HG02642 (cell line): ENCODE measurements around the gene NEURL1B.

ENCODE experiments used
- ATAC-seq: cut with Tn5 transposase; IDR thresholded peaks from one replicate; pipeline ENCODE4 v1.9.1; 2021; ENCODE audit warnings: mild to moderate bottlenecking; ENCODE audit not compliant: unreplicated experiment, poor library complexity

The NEURL1B gene

DNA sequence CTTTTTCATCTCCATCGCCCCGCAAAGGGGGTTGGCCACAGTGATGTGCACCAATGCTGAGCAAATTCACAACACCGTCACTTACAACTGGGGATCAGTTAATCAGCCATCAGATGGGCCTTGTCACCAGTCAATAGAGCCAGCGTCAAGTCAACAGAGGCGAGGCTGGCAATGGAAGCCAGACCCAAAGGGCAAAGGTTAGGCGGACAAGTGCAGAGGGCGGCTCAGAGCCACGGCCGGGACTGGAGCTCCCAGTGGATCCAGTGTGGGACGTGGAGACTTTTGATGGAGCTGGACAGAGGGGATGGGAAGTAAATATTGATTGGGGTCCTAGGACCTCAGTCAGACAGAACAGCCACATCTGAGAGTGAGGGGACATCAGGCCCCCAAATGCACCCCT is 84.2 kb downstream of the NEURL1B start:
- ATAC-seq = no peak

DNA sequence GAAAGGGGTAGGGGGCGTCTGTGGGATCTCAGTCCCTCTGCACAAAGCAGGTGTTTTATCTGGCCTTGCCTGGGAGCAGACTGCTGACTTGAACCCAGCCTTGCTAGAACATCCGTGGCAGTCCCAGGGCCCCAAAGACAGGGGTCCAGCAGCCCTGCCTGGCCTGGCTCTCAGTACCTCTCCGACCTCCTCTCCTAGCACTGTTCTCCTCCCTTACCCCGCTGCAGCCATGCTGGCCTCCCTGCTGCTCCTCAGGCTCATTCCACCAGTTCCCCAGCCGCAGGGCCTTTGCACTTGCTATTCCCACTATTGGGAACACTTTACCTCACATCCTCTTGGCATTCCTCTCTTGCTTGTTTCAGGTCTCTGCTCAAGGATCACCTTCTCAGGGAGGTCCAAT is 84.7 kb downstream of the NEURL1B start:
- ATAC-seq = no peak

DNA sequence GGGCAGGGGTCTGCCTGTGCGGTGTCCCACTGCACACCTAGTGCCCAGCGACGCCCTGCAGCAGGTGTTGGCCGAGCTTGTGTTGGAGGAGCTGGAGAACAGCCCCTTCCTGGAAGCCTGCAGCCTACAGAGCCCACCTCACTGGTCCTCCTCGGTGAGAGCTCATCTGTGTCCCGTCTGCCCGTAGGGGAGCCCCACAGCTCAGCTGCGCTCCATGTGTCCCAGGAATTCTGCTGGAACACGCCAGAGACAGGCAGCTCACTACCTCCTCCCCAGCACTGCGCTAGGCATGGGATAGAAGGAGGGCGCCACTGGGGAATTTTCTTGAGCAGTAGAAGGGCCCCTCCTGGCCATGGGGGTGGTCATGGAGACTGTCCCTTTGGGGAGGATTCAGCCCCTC is 85.9 kb downstream of the NEURL1B start:
- ATAC-seq = no peak

DNA sequence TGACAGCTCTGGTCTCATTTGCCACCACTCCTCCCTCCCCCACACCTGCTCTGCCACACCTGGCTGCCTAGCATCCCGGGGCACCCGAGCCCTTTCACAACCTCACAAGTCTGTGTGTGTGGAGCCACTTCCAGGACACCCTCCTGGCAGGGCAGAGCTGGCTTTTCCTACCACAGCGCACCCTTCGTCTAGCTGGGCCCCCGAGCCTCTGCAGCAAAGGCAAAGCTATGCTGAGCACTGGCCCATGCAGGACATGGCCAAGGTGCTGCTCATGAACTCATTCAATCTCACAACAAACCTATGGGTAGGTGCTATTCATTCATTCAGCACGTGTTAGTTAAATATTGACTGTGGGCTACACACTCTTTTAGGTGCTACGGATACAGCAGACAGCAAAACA is 86.5 kb downstream of the NEURL1B start:
- no peak for ATAC-seq

DNA sequence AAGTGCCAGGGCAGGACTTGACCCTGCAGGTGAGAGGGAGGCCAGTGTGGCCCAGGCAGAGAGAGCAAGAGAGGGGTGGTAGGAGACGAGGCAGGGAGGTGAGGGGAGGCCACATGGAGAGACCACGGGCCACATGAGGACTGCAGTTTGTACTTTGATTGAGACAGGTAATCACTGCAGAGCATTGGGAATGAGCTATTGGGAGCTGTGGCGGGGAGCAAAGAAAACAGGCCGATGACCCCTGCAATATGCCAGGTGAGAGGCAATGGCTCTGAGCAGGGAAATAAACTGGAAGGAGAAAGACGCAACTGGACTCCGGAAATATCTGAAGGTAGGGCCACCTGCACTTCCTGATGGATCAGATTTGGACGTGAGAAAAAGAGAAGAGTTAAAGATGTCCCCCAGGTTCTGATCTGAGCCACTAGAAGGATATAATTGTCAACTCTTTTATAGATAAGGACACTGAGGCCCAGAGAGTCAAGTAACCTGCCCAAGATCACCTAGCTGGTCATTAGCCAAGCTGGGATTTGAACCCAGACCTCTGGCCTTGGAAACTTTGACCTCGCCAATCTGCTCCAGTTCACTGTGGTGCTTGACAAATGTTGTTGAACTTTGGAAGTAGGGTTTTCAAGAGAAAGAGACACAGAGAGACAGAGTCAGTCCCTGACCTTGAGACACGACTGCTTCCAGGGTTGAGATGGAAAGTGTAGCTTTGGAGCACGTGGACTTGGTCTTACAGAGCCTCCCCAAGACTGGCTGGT is 87.6 kb downstream of the NEURL1B start:
- ATAC-seq = no peak

DNA sequence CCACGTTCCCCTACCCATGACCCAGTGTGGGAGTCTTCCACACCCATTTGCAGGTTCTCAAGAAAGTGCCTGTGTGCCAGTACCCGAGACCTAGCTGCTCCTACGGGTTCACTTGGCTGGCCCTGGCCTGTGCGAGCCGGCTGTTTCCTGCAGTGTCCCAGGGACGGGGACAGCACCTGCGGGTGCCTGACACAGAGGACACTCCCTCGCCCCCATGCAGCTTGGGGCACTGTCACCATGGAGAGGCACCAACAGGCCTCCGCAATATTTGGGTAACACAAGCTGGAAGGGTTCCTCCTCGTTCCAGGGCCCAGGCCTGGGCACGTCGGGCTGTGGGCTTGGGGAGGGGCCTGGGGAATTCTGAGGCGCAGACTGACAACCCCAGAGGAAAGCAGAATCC is 88.5 kb downstream of the NEURL1B start:
- ATAC-seq = no peak

DNA sequence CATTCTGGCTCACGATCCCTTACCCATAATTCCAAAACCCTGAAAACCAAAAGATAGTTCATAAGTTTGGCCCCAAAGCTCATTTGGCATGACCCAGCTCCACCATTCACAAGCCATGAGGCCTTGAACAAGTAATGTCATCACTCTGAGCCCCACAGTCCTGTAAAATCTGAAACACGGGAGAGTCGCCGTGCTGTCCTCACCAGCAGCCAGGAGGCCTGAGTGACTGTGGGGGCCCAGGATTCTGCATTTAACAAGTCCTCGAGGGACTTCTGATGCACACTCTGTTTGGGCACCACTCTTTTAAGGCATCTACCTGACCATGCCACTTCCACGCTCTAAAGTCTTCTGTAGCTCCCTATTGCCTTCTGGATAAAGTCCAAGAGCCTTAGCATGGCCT is 89.2 kb downstream of the NEURL1B start:
- no peak for ATAC-seq

DNA sequence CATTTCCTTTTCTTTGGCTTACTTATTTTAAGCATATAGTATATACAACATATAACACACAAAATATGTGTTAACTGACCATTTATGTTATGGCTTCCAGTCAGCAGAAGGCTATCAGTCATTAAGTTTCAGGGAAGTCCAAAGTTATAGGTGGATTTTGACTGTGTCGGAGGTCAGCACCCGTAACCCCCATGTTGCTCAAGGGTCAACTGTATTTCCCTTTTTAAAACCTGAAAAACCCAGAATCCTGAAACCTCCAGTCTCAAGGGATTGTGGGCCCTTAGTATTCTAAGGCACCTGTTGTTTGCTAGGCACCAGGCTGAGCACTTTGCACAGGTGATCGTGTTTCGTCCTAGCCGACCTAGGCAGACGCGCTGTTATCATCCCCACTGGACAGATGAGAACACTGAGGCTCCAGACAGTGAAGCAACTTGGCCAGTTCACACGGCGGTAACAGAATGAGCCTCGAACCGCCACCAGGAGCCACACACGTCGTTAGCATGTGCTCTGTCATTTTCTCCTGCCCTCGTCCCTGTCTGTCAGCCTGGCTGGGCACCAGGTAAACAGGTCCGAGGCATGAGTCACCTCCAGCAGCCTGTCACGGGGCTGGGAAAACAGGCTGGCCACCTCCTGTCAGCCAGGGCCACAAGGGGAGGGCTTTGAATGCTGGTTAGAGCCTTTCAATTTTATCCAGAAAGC is 90.1 kb downstream of the NEURL1B start:
- no peak for ATAC-seq

DNA sequence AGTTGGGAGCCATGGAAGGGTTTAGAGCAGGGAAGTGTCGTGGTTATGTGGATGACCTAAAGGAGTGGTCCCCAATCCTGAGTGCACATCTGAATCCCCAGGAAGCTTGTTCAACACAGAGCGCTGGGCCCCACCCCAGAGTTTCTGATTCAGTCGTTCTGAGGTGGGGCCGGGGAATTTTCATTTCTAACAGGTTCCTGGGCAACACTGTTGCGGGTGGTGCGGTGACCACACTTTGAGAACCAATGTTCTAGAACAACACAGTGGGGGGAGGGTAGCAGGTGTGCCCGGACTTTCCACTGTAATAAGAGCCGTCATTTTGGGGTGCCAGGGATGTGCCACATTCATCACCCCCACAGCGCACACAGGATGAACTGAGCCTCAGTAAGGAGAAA is 90.6 kb downstream of the NEURL1B start:
- ATAC-seq = no peak

DNA sequence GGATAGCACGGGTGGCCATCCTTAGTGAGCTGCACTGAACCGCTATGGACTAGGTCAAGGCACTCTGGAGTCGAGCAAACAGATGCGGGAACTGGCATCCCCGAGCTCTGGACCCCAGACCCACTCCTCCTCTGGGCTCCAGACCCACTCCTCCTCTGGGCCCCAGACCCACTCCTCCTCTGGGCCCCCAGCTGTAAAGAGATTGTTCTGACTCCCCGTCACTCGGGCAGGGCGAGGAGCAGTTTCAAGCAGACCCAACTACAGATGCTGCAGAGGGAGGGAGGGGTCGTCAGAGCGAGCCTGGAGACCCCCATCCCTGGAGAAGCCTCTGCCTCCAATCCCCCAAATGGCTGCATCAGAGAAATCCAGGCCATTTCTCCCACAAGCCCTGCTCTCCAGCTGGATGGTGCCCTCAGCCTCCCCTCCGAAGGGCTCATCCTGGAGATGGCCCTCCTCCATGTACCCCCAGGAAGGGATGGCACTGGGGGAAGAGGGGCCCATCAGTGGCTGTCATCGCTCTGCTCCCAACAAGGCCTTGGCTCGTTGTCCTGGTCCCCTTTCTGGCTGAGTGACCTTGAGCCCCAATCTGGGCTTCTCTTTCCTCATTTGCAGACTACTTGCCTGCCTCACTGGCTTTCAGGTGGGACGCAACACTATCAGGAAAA is 91.3 kb downstream of the NEURL1B start:
- no peak for ATAC-seq

DNA sequence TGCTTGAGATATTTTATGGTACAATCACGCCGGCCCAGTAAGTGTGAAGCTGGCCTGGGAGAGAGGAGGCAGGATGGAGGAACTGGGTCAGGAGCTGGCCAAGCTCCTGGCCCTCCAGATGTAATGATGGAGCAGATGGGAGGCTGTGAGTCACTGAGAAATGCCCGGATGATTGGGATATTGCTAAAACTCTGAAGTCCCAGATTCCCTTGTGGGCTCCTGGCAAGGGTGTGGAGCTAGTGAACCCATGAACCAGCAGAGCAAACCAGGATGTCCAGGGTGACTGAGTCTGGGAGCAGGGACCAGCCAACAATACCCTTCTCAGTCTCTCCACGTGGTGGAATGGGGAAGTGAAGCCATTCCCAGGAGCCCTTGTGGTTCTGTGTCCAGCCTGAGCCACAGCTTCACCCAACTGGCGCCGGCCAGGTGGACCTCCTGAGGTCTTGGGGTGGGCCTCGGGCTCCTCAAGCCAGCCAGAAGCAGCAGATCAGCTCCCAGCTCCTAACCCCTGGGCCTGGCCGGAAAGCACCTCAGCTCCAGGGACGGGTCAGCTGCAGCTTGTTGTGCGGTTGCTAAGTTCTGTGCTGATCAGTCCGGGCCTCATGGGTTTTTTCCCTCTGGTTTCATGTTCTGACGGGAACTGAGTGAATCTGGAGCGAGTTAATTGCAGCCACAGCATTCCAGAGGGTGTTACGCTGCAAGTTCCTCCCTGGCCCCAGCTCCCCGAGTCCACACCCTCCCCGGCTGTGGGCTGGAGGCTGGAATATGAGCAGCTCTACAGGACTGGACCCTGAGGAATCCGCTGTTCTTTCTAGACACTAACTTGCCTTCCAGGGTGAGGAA is 92.3 kb downstream of the NEURL1B start:
- ATAC-seq = no peak

DNA sequence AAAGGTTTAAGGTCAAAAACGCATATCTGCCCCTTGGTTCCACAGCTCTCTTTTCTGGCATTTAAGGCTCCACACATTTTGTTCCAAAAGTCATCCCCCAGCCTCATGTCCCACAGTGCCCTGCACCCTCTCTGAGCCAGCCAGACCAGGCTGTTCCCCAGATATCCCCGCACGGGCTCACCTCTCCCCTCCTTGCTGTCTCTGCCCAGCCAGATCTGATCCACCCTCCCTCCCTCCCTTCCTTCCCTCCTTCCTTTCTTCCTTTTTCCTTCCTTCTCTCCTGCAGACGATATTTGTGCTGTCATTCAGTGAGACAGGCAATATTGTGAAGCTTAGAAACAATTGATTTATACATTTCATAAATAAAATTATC is 92.9 kb downstream of the NEURL1B start:
- no peak for ATAC-seq

DNA sequence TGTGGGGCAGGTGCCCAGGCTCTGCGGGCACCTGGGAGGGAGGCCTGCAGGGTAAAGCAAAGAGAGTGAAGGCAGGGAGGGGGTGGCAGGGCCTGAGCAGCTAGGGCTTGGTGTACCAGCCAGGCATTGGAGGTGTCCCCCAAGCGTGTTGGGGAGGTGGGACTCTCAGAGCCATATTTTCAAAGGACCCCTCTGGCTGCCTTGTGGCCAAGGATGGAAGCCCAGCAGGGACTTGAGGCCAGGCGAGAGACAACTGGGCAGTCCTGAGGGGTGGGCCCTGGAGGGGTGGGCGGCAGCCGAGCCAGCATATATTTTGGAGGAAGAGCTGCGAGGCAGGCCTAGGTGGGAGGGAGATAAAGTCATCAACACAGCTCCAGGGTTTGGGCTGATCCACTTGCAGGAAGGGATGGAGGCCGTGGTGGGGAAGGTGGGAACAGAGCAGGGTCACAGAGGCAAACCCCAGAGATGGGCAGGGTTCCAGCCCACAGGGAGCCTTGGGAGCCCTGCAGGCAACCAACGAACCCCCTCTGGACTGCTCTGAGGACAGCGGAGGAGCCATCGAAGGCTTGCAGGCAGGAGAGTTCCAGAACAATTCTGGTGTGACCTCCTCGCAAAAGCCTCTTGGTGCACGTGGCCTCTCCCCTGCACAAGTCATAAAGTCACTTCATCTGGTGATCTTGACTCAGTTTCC is 94.2 kb downstream of the NEURL1B start:
- ATAC-seq = no peak

DNA sequence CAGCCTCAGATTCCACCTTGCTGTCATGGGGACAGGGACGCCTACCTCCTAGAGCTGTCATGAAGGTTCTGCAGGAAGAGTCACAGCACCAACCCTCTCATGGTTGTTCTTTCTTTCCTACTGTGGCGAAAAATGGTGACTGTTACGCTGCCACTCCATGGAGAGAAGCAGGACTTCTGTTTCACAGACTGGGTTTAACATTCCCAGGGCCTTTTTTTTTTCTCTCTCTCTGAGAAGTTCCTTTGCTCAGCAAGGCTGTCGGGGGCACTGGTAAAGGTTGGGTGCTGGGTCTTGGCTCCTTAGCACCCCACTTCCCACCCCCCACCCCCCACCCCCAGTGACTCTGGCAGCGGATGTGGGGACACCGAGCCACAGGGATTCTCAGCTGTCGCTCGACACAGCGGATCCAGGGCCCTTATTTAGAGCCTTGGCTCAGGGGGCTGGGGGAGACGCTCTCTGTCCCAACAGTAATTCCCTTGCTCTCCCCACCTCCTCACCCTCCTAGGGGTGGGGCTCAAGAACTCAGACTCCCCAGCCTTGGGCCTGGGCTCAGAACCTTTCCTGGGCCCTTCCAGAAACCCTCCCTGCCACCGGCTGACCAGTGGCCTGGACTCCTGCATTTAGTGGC is 95.6 kb downstream of the NEURL1B start:
- no peak for ATAC-seq

DNA sequence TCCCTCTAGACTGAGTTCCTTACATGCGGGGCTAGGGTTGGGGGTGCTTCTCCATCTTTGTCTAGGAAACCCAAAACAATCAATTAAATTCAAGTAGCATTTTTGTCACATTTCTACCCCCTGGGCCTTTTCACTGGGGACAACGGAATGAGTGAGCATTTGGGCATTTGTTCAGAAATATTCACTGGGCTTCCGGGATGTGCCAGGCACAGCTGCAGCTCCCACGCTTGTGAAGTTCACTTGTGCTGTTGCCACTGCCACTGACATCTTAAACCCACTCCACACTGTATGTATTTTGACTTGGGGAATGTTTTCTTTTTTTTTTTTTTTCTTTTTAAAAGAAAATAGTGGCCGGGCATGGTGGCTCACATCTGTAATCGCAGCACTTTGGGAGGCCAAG is 98.3 kb downstream of the NEURL1B start:
- no peak for ATAC-seq

DNA sequence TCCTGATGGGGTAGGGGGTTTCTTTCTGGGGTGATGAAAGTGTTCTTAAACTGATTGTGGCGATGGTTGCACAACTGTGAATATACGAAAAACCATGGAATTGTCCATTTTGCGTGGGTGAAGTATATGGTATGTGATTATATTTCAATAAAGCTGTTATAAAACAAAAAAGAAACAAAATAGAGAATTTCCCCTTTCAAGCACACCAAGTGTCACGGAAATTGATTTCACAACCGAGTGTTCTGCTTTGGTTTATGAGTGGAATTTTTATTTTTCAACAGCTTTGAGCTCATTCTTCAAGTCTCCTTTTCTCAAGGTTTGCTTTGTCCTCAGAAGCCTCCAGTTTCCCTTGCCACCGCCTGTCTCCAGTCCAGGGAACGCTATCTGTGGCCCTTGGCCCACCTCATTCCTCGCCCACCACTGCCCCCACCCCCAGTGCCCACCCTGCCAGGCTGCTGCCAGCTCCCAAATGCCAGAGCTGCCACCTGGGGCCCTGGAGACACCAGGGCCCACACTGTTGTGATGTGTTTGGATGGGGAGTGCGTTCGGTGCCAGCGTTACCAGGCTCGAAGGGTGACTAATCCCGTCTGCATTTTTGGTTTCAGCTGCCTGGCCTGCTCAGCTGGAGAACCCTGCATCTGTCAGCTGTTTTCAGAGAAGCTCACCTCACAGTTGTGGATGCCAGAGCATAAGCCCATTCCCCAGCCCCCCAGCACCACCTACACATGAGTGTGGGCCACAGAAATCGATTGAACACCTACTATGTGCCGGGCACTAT is 99.6 kb downstream of the NEURL1B start:
- ATAC-seq = no peak
